RWPE1 (cell line): Measurements from ENCODE around the gene KRTAP10-9.
"Not testable (repeated sequence)": the region's sequence is repeated elsewhere in the genome, so short reads cannot be mapped to it uniquely, and the experiment has no call there.

Experiments used
- CTCF ChIA-PET: fragments of 350-600 bp; sonication (Branson Sonifier 250); formaldehyde crosslinking; extraction: SDS; loops from one replicate; lab custom pipeline; 2021; lab: Yijun Ruan, JAX
- POLR2A ChIA-PET: fragments of 400-600 bp; formaldehyde crosslinking; extraction: SDS; loops from one replicate; lab custom pipeline; 2020; ENCODE audit warnings: antibody characterized with exemption; ENCODE audit not compliant: low non-redundant PET; lab: Yijun Ruan, JAX
- DNase-seq: peaks from one replicate; pipeline ENCODE4 v3.0.0; 2012; ENCODE audit warnings: low spot score
- H3K27ac ChIP-seq: fragments of 450-650 bp; 2 replicates; pipeline ENCODE4 v1.5.1; 2017
- CTCF ChIP-seq: fragments of 450-650 bp; conservative IDR thresholded peaks from 2 replicates; pipeline ENCODE4 v1.5.1; 2017; ENCODE audit warnings: low read depth, mild to moderate bottlenecking

KRTAP10-9 gene

GRCh38 chr21:44654576-44655175 is 27.8 kb downstream of the KRTAP10-9 start, which contains the start of gene KRTAP12-4:
Gene KRTAP12-4, minus strand, starts transcription at chr21:44654659. Its CDS starts 45 bp downstream, at chr21:44654614.
- CTCF ChIA-PET: no interaction called here
- POLR2A ChIA-PET: no interaction called here

GRCh38 chr21:44656868-44657267 is 30.0 kb downstream of the KRTAP10-9 start:
- POLR2A ChIA-PET: no interaction called here
- DNase-seq: no peak
- no peak overlapping the region for H3K27ac ChIP-seq
- TF ChIP-seq CTCF: no peak
- CTCF ChIA-PET: no interaction called here

More at GRCh38 chr21:44654576-44655175, 27.8 kb downstream of the KRTAP10-9 start, which contains the start of gene KRTAP12-4:
- no peak for DNase-seq
- TF ChIP-seq CTCF: no peak
- H3K27ac ChIP-seq: no peak within 1 kb of the TSS

- ChIA-PET CTCF (interaction anchor here (0.7 kb wide), 1 partner anchor 85 kb away, joined by 3 read pairs; no protein-coding TSS in a partner anchor), POLR2A (no interaction called here)
- DNase-seq: no peak
- no peak for TF ChIP-seq CTCF
- no peak within 1 kb of the TSS for H3K27ac ChIP-seq
Observed at GRCh38 chr21:44657635-44658540, 31.0 kb downstream of the KRTAP10-9 start, which contains the start of gene KRTAP12-3. Gene KRTAP12-3, plus strand, starts transcription at chr21:44657932. Its CDS starts 48 bp downstream, at chr21:44657980.

GRCh38 chr21:44658541-44658910 is 31.6 kb downstream of the KRTAP10-9 start:
- CTCF ChIA-PET: interaction anchor here (0.6 to 1.0 kb wide), 2 partner anchors 31 to 78 kb away, joined by 3 to 4 read pairs; partner anchors contain the start of gene KRTAP10-9
- no peak for DNase-seq
- H3K27ac ChIP-seq: no peak overlapping the region
- POLR2A ChIA-PET: no interaction called here
- no peak for TF ChIP-seq CTCF

- H3K27ac ChIP-seq: no peak overlapping the region
- TF ChIP-seq CTCF: no peak
- POLR2A ChIA-PET: no interaction called here
- DNase-seq: no peak
- CTCF ChIA-PET: interaction anchor here (0.6 to 1.0 kb wide), 2 partner anchors 32 to 77 kb away, joined by 3 to 4 read pairs; partner anchors contain the start of gene KRTAP10-9
Observed at GRCh38 chr21:44658913-44659595, 32.2 kb downstream of the KRTAP10-9 start.

GRCh38 chr21:44661567-44661966 is 34.7 kb downstream of the KRTAP10-9 start:
- H3K27ac ChIP-seq, CTCF ChIA-PET, DNase-seq, POLR2A ChIA-PET: not testable (repeated sequence)
